Lower leg skin (tissue), 3 donors: ENCODE results near the gene LIMK1.

ENCODE experiments used
- CTCF ChIP-seq, 3 donors: fragments of 450-650 bp; IDR thresholded peaks; one replicate each; pipeline ENCODE4 v1.5.1; 2016; ENCODE audit warnings: antibody characterized with exemption in 3 of 3, mild to moderate bottlenecking in 3 of 3, moderate library complexity in 2 of 3
- POLR2A ChIP-seq, 2 donors: fragments of 450-650 bp; IDR thresholded peaks; one replicate each; pipeline ENCODE4 v1.6.1; 2016 to 2017; ENCODE audit warnings: antibody characterized with exemption in 2 of 2, mild to moderate bottlenecking in 1 of 2, moderate library complexity in 1 of 2

GRCh38 chr7:74115326-74115725 lies 31.7 kb downstream of the LIMK1 start:
- TF ChIP-seq CTCF (IDR thresholded peaks at IDR 0.05), result no peak
- no peak for TF ChIP-seq POLR2A (IDR thresholded peaks at IDR 0.05)
